HepG2 (cell line): ENCODE data around the gene TASP1. TPM values are rescaled to one million over a fixed set of nuclear protein-coding genes. Genes with fewer than 3 reads are reported as not detected.

ENCODE experiments used
- ATAC-seq: fragments of 200-7000 bp; cut with Tn5 transposase; 3 replicates; pipeline ENCODE4 v1.9.1; 2020; ENCODE audit warnings: mild to moderate bottlenecking, moderate library complexity
- BruUV-seq: library from RNA; stranded (reverse); fragments of 400-500 nt; replicated peaks from 2 replicates; lab custom pipeline; 2021; lab: Mats Ljungman, UMichigan
- CTCF ChIA-PET: fragments of 300-600 bp; formaldehyde crosslinking; extraction: SDS; loops from one replicate; lab custom pipeline; 2021; ENCODE audit warnings: low total read pairs, inconsistent platforms, low intra/inter-chr PET ratio; lab: Yijun Ruan, JAX
- POLR2A ChIA-PET: fragments of 350-600 bp; sonication (Branson Sonifier 250); formaldehyde crosslinking; loops from one replicate; lab custom pipeline; 2020; ENCODE audit warnings: antibody characterized with exemption, inconsistent platforms; lab: Yijun Ruan, JAX
- DNase-seq: peaks from one replicate; pipeline ENCODE4 v3.0.0-alpha.2; 2015; ENCODE audit warnings: low spot score
- FAIRE-seq: peaks from 3 replicates; lab custom pipeline; 2011; peaks lifted over from hg19 to GRCh38; lab: Jason Lieb, UNC
- H2AFZ ChIP-seq: one replicate; pipeline ENCODE4 v1.6.1; 2011; ENCODE audit warnings: low read length, inconsistent platforms
- H3K27ac ChIP-seq: fragments of 300-600 bp; 3 replicates; pipeline ENCODE4 v1.8.0; 2011; ENCODE audit warnings: mixed run types, mild to moderate bottlenecking, mixed read lengths, low read length, inconsistent platforms; ENCODE audit not compliant: insufficient read depth; ENCODE audit errors: extremely low read length
- H3K27me3 ChIP-seq, 2 experiments: fragments of 200-600 bp in 1 of 2; 2 replicates in 1 of 2; 3 replicates in 1 of 2; pipeline versions ENCODE4 v1.6.0 to v1.8.0; 2011; ENCODE audit warnings: low read length in 2 of 2, mild to moderate bottlenecking in 2 of 2, moderate library complexity in 2 of 2, inconsistent platforms in 1 of 2; ENCODE audit not compliant: insufficient read depth in 2 of 2, control insufficient read depth in 1 of 2
- H3K36me3 ChIP-seq, 2 experiments: fragments of 200-600 bp in 1 of 2; replicated peaks in 1 of 2; 2 replicates in 1 of 2; 3 replicates in 1 of 2; pipeline versions ENCODE4 v1.5.1 to v1.8.0; 2011; ENCODE audit warnings: low read length in 2 of 2, inconsistent platforms in 1 of 2; ENCODE audit not compliant: insufficient read depth in 2 of 2, control insufficient read depth in 1 of 2
- H3K4me1 ChIP-seq: 2 replicates; pipeline ENCODE4 v1.5.1; 2012; ENCODE audit warnings: low read length, inconsistent platforms; ENCODE audit not compliant: insufficient read depth
- H3K4me2 ChIP-seq: 2 replicates; pipeline ENCODE4 v1.6.0; 2011; ENCODE audit warnings: low read depth, low read length, inconsistent platforms
- H3K4me3 ChIP-seq, 3 experiments: fragments of 200-600 bp in 1 of 3; sonication (generic), shearing (Covaris generic) in 1 of 3; replicated peaks in 1 of 3; 2 replicates each; pipeline ENCODE4 v1.5.1; 2011 to 2016; ENCODE audit warnings: low read length in 3 of 3, inconsistent platforms in 2 of 3, low read depth in 2 of 3, mild to moderate bottlenecking in 2 of 3, control low read depth in 1 of 3, mixed read lengths in 1 of 3; ENCODE audit not compliant: insufficient read depth in 1 of 3
- H3K79me2 ChIP-seq: one replicate; pipeline ENCODE4 v1.6.1; 2011; ENCODE audit warnings: low read length, inconsistent platforms; ENCODE audit not compliant: insufficient read depth
- H3K9ac ChIP-seq: 2 replicates; pipeline ENCODE4 v1.6.0; 2011; ENCODE audit warnings: mild to moderate bottlenecking, low read depth, low read length, inconsistent platforms; ENCODE audit not compliant: insufficient read depth
- H3K9me3 ChIP-seq: 2 replicates; pipeline ENCODE4 v1.5.1; 2012; ENCODE audit warnings: mild to moderate bottlenecking, low read length
- H4K20me1 ChIP-seq: 2 replicates; pipeline ENCODE4 v1.6.0; 2011; ENCODE audit warnings: inconsistent platforms, mild to moderate bottlenecking, low read length, moderate library complexity; ENCODE audit not compliant: insufficient read depth
- ATF7 ChIP-seq, 2 experiments: fragments of 450-650 bp in 1 of 2; sonication (generic) in 1 of 2; formaldehyde crosslinking in 1 of 2; IDR thresholded peaks; 2 replicates each; pipeline versions ENCODE4 v1.4.0 to v1.6.1; 2016 to 2020; ENCODE audit warnings: antibody characterized with exemption in 1 of 2, mild to moderate bottlenecking in 1 of 2, missing genetic modification reagents in 1 of 2
- CSRNP1 ChIP-seq: sonication (generic); formaldehyde crosslinking; IDR thresholded peaks from 2 replicates; pipeline ENCODE4 v1.8.1; 2023; ENCODE audit warnings: mild to moderate bottlenecking, missing genetic modification reagents
- HMGXB4 ChIP-seq, 2 experiments: sonication (generic) in 1 of 2; formaldehyde crosslinking in 1 of 2; IDR thresholded peaks; 2 replicates each; pipeline versions ENCODE4 v1.4.0 to v1.6.1; 2018 to 2020; ENCODE audit warnings: missing genetic modification reagents in 2 of 2, borderline replicate concordance in 1 of 2, low read depth in 1 of 2, mild to moderate bottlenecking in 1 of 2, missing biosample characterization in 1 of 2
- MAFF ChIP-seq: IDR thresholded peaks from 2 replicates; pipeline ENCODE4 v1.6.1; 2011; ENCODE audit warnings: low read depth, low read length, improper control_type of control experiment
- MEF2D ChIP-seq: sonication (generic); formaldehyde crosslinking; IDR thresholded peaks from 2 replicates; pipeline ENCODE4 v1.5.1; 2020; ENCODE audit warnings: mild to moderate bottlenecking, missing genetic modification reagents
- ZKSCAN5 ChIP-seq: sonication (generic); formaldehyde crosslinking; IDR thresholded peaks from 2 replicates; pipeline ENCODE4 v1.5.1; 2020; ENCODE audit warnings: mild to moderate bottlenecking, missing genetic modification reagents
- WGBS: methylation state at CpG from one replicate; pipeline ENCODE4 v1.1.6; 2017; ENCODE audit warnings: low lambda C conversion rate; 5-methylcytosine and 5-hydroxymethylcytosine counted together
- in situ Hi-C: cut with HindIII; loops from 2 replicates; pipeline ENCODE4 v1.10.0; 2017; ENCODE audit warnings: low pct_unique_long_range_greater_than_20kb; ENCODE audit not compliant: extremely low pct_ligation_motif_present
- intact Hi-C: fragments of 100-400 bp; cut with micrococcal nuclease; formaldehyde crosslinking; loops from one replicate; pipeline ENCODE4 v1.10.0; 2022; ENCODE audit not compliant: unreplicated experiment
- polyA plus RNA-seq, 8 experiments: library from polyadenylated mRNA; depleted of rRNA in 3 of 8; stranded (reverse) in 7 of 8; unstranded in 1 of 8; fragments of >200 nt; fragmentation: Illumina TruSeq in 4 of 8; extraction: Trizol in 4 of 8; gene quantifications; 2 replicates each; pipeline versions ENCODE4 v1.2.1 to v1.2.3, GENCODE V29; 2011 to 2016; ENCODE audit warnings: low read depth in 4 of 8, missing spikeins in 1 of 8, mixed read lengths in 1 of 8; ENCODE audit not compliant: insufficient read depth in 1 of 8
- total RNA-seq, 5 experiments: library from RNA; depleted of rRNA; stranded (reverse); fragments of >200 nt; fragmentation: Illumina TruSeq; extraction: Trizol; gene quantifications; 2 replicates each; pipeline ENCODE4 v1.2.3, GENCODE V29; 2016; ENCODE audit warnings: low read depth in 1 of 5

The TASP1 gene
- total and polyA plus RNA-seq, 2 of the 13 experiments (the other 11 are each of a cell fraction or from before 2014, with no cell fraction given) = 10.0 to 25.2 TPM

- POLR2A ChIA-PET = interaction anchor here (0.9 to 2.0 kb wide), 4 partner anchors 206 to 569 kb away, joined by 3 to 6 read pairs (median 4); no protein-coding TSS in a partner anchor
- ATAC-seq = no peak
Measured at GRCh38 chr20:13545790-13546189, 92.9 kb downstream of the TASP1 start.

More at GRCh38 chr20:13545790-13546189, 92.9 kb downstream of the TASP1 start:
- H3K9me3 ChIP-seq = no peaks in the 10 kb centered on the region
- no peak overlapping the region for H2AFZ ChIP-seq
- H3K4me3 ChIP-seq = no peak overlapping the region
- CTCF ChIA-PET = interaction anchor here (1.6 to 3.4 kb wide), 4 partner anchors 86 to 621 kb away, joined by 8 to 56 read pairs (median 14); no protein-coding TSS in a partner anchor
- no peaks in the 10 kb centered on the region for H3K79me2 ChIP-seq
- intact Hi-C loops (loop anchor here (1.0 to 5.0 kb wide), 9 partner anchors 86 to 620 kb away; partner anchors contain the start of gene ISM1), in situ Hi-C loops (loop anchor here (5.0 to 25.0 kb wide), 3 partner anchors 223 to 608 kb away; no protein-coding TSS in a partner anchor)
- FAIRE-seq (no peak), DNase-seq (no peak)
- no peaks in the 10 kb centered on the region for H3K36me3 ChIP-seq
- TF ChIP-seq MAFF = no peak
- TF ChIP-seq CSRNP1 (CRISPR knock-in tag) = no peak
- no peak for TF ChIP-seq ATF7 (IDR thresholded peaks at IDR 0.05)
- no peak for TF ChIP-seq ATF7 (CRISPR knock-in tag; IDR thresholded peaks at IDR 0.05)
- no peak for TF ChIP-seq ZKSCAN5 (CRISPR knock-in tag)
- no peak for TF ChIP-seq HMGXB4 (CRISPR knock-in tag; IDR thresholded peaks at IDR 0.05; ENCODE audit: borderline replicate concordance in 1 of 2, low read depth in 1 of 2)
- no peak for TF ChIP-seq MEF2D (CRISPR knock-in tag)
- no TSS peak for BruUV-seq
- H4K20me1 ChIP-seq = no peaks in the 10 kb centered on the region
- H3K4me1 ChIP-seq = no peaks in the 10 kb centered on the region
- H3K9ac ChIP-seq = no peak overlapping the region
- WGBS = 73% methylated on average over 2 of the region's 2 CpGs
- no peak overlapping the region for H3K27ac ChIP-seq
- no peak overlapping the region for H3K4me2 ChIP-seq
- no peaks in the 10 kb centered on the region for H3K27me3 ChIP-seq
